GM18517 (cell line): Measurements from ENCODE around the gene GABBR1.

ENCODE experiments used
- ATAC-seq: cut with Tn5 transposase; IDR thresholded peaks from one replicate; pipeline ENCODE4 v1.9.1; 2021; ENCODE audit warnings: mild to moderate bottlenecking, moderate library complexity; ENCODE audit not compliant: unreplicated experiment

The GABBR1 gene

DNA sequence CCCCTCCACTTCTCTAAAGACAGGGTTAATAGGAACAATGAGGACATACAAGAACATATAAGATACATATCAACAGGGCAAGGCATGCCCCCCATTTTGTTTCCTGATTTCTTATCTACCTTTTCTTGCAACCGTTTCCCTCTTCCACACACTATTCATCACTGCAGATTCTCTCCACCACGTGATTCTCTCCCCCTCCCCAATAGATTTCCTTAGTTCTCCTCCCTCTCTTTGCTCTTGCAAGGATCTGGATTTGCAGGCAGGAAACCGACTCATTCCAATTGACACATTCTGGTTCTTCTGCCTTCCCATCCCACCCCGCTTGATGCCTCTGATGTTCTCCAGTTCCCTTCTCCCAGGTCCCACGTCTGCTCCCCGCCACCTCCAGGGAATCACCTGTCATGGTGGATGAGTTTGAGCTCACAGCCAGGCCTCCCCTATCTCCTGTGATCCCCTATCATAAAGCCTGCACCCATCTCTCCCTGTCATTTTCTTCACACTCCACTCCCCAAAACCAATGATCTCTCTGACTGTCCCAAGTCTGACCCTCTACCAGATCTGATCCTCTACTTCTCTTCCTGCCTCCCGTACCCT, 7.5 kb downstream of the GABBR1 start:
- no peak for ATAC-seq

GRCh38 chr6:29624520-29624961, 8.4 kb downstream of the GABBR1 start:
- no peak for ATAC-seq

GRCh38 chr6:29620630-29621029, 12.4 kb downstream of the GABBR1 start:
- ATAC-seq: no peak

GRCh38 chr6:29619578-29620160, 13.3 kb downstream of the GABBR1 start:
- no peak for ATAC-seq

GRCh38 chr6:29617782-29618554, 15.0 kb downstream of the GABBR1 start:
- no peak for ATAC-seq

DNA sequence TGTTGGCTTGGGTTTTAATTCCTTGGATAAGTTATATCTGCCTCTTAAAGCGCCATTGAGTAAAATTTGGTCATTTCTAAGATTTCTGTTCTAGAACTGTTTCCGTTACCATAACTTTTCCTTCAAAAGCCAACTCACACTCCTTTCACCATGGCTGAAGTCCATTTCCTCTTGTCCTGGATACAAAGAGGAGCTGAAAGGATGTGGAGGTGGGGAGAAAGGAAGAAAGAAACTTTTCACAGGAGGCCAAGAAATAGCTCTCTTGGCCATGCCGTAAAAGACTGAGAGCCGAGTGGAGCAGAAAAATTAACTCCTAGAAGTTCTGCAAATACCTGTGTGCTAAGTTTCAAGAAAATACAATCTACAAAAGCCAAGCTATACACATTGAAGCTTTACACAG, 21.6 kb downstream of the GABBR1 start:
- no peak for ATAC-seq

DNA sequence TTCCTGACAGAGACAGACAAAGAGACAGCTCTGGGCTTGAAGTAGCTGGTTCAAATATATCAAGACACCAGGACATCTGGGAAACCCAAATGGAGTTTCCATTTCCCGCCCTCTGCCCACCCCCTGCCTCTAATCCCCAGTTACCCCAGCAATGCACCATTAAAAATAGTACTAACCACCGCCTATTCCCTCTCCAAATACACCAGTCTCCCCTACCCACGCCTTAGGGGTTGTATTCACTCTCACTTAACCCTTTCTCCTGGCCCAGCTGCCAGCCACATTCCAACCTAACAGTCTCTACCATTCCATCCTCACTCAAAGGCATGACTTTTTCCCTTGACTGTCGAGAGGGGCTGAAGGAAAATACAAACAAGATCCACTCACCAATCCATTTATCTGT, 22.4 kb downstream of the GABBR1 start:
- ATAC-seq: no peak

DNA sequence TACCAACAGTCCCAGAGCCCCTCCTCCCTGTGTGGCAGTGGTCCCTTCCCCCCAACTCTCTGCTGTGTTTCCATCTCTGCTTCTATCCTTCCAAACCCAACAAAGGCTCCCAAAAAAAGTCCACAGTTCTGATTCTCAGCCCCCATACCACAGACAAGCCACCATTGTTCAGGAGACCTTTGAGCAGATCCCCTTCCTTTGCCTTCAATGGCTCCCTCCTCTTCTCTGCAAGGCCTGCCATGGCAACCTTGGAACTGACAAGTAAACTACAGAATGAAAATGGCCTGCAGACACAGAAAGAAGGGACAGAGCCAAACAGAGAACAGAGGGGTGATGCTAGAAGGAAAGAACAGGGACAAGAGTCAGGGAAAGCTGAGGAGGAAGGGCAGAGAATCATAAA, 24.9 kb downstream of the GABBR1 start:
- no peak for ATAC-seq

DNA sequence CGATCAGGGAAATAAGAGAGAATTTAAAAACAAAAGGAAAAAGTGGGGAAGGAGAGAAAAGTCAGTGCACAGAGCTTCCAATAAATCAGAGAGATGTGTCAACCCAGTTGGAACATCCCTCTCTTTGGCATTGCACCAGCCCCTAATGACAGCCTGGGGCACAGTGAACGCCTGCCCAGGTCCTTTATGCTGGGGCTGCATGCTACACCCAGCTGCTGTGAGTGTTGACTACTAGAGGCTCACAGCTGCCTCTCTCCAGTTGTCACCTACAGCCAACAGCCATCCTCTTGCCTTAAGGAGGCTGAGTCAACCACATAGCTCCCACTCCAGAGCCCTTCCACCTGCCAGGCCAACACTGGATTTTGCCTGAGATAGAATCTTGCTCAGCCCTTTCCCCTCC, 29.1 kb downstream of the GABBR1 start:
- no peak for ATAC-seq

DNA sequence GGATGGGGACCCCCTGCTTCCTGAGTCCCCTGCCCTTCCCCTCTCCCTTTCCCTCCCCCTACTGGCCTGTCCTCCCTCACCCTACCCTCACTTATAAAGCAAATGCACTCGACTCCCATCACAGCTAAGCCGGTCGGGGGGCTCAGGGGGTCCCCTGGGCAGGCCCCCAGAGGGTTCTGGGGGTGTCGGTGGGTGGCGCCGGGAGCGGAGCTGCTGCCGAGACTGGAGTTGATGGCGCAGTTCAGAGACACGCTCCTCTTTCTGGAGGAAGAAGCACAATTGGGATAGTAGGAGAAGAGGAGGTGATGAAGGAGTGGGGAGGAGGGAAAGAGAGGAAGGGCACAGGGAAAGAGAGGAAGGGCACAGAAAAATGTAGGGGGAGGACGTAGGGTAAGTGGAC, 29.5 kb downstream of the GABBR1 start:
- ATAC-seq: no peak

DNA sequence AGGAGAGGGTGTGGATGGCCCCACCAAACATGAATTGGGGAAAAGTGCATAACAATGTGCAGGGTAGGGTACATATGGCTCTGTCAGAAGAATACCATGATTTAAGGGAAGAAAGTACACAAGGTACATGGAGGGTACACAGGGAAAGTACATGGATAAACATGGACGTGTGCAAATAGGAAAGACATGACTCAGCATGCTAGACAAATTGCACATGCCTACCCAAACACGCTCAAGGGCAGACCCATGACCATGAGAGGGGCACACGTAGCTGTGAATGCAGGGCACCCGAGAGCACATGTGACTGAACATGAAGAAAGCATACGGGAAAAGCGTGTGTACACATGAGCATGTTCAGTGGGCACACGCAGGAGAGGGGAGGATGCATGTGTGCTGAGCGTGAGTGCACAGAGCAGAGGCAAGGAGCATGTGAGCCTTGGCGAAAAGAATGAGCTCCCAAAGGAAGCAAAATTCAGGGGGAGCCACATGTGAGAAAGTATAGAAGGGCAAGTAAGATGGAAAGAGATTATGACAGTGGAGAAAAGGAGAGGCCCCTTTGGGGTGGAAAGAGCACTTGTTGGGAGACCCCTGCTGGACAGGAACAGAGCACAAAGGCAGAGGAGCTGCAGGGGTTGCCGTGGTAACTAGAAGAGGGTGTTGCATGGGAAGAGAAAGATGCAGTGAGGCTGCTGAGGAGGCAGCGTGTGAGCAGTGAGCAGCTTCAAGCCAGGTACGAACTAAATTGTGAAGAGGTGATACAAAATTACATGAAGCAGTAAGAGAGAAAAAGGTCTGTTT, 30.2 kb downstream of the GABBR1 start:
- ATAC-seq: no peak

GRCh38 chr6:29598172-29598747, 34.7 kb downstream of the GABBR1 start:
- no peak for ATAC-seq

GRCh38 chr6:29597184-29597583, 35.8 kb downstream of the GABBR1 start:
- ATAC-seq: no peak

- ATAC-seq: no peak
Measured at GRCh38 chr6:29596381-29596900, 36.5 kb downstream of the GABBR1 start.

- no peak for ATAC-seq
Measured at GRCh38 chr6:29593199-29593855, 39.7 kb downstream of the GABBR1 start.

GRCh38 chr6:29591677-29592076, 41.3 kb downstream of the GABBR1 start:
- ATAC-seq: no peak

GRCh38 chr6:29590218-29590808, 42.7 kb downstream of the GABBR1 start:
- ATAC-seq: no peak

GRCh38 chr6:29589423-29590048, 43.4 kb downstream of the GABBR1 start:
- no peak for ATAC-seq

DNA sequence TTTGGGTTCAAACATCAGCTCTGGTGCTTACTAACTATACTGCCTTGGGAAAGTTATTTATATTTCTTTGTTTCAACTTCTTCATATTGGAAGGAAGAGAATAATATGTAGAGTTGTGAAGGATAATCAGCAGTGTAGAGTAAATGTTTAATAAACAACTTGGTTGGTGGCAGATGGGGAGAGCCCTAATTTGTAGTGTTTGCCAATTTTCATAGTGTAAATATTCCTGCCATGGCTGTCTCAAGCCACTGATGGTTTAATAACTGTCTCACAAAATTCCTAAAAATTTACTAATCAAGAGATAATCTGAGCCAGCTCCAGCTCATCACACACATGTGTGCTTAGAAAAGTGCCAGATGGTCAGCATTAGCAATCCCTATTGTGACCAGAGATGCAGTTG, 48.2 kb downstream of the GABBR1 start, which contains the start of gene OR2H2:
TSS of gene OR2H2 (plus strand) at position 301 of the 400 bp plus-strand sequence. CDS start 2,824 bp downstream, outside the sequence.
- ATAC-seq: no peak
